GM23338 (cell line): Measurements from ENCODE around the gene POLR3A. TPM values are rescaled to one million over a fixed set of nuclear protein-coding genes. Genes with fewer than 3 reads are reported as not detected.

Source experiments
- ATAC-seq: fragments of 200-7000 bp; cut with Tn5 transposase; 3 replicates; pipeline ENCODE4 v1.9.1; 2020
- DNase-seq: peaks from one replicate; pipeline ENCODE4 v3.0.0-alpha.2; 2015; ENCODE audit warnings: low spot score
- H2AFZ ChIP-seq: fragments of 200-600 bp; sonication (generic); 2 replicates; pipeline ENCODE4 v1.8.0; 2016; ENCODE audit warnings: antibody characterized with exemption, mild to moderate bottlenecking, moderate library complexity
- H3F3A ChIP-seq: fragments of 200-600 bp; sonication (generic); replicated peaks from 2 replicates; pipeline ENCODE4 v1.8.0; 2017; ENCODE audit warnings: antibody characterized with exemption, mixed run types, low read depth
- H3K27ac ChIP-seq: fragments of 200-600 bp; sonication (generic); 2 replicates; pipeline ENCODE4 v1.6.1; 2016; ENCODE audit warnings: low read depth
- H3K27me3 ChIP-seq: fragments of 200-600 bp; sonication (generic); 2 replicates; pipeline ENCODE4 v1.8.0; 2016; ENCODE audit warnings: mild to moderate bottlenecking, mixed run types, moderate library complexity; ENCODE audit not compliant: insufficient read depth
- H3K36me3 ChIP-seq: fragments of 200-600 bp; sonication (generic); 2 replicates; pipeline ENCODE4 v1.8.0; 2016; ENCODE audit warnings: mild to moderate bottlenecking; ENCODE audit not compliant: insufficient read depth
- H3K4me1 ChIP-seq: fragments of 200-600 bp; sonication (generic); 2 replicates; pipeline ENCODE4 v1.8.0; 2016; ENCODE audit warnings: mild to moderate bottlenecking, moderate library complexity; ENCODE audit not compliant: insufficient read depth
- H3K4me2 ChIP-seq: fragments of 200-600 bp; sonication (generic); 2 replicates; pipeline ENCODE4 v1.7.1; 2017; ENCODE audit warnings: mixed run types
- H3K4me3 ChIP-seq: fragments of 200-600 bp; sonication (generic); 2 replicates; pipeline ENCODE4 v1.6.1; 2016; ENCODE audit warnings: mixed run types
- H3K79me2 ChIP-seq: fragments of 200-600 bp; sonication (generic); replicated peaks from 2 replicates; pipeline ENCODE4 v1.8.0; 2017; ENCODE audit warnings: mild to moderate bottlenecking; ENCODE audit not compliant: insufficient read depth
- H3K9me2 ChIP-seq: fragments of 200-600 bp; sonication (generic); 2 replicates; pipeline ENCODE4 v1.8.0; 2017; ENCODE audit not compliant: insufficient read depth
- H4K20me1 ChIP-seq: fragments of 200-600 bp; sonication (generic); replicated peaks from 2 replicates; pipeline ENCODE4 v1.8.0; 2017; ENCODE audit warnings: mild to moderate bottlenecking; ENCODE audit not compliant: insufficient read depth
- H3K27ac Mint-ChIP-seq: 2 replicates; pipeline ENCODE4 v1.8.0; 2020; ENCODE audit warnings: inconsistent platforms, mild to moderate bottlenecking, moderate library complexity, mixed read lengths
- H3K27me3 Mint-ChIP-seq: 3 replicates; pipeline ENCODE4 v1.8.0; 2022; ENCODE audit warnings: low read depth, mild to moderate bottlenecking, moderate library complexity, mixed read lengths, inconsistent platforms; ENCODE audit not compliant: insufficient read depth, poor library complexity
- H3K36me3 Mint-ChIP-seq: 3 replicates; pipeline ENCODE4 v1.8.0; 2021; ENCODE audit warnings: low read depth, mild to moderate bottlenecking, inconsistent platforms, moderate library complexity, mixed read lengths
- H3K4me1 Mint-ChIP-seq: 3 replicates; pipeline ENCODE4 v1.8.0; 2020; ENCODE audit warnings: mild to moderate bottlenecking, inconsistent platforms, mixed read lengths
- H3K4me3 Mint-ChIP-seq: 3 replicates; pipeline ENCODE4 v1.8.0; 2021; ENCODE audit warnings: moderate library complexity, mild to moderate bottlenecking, inconsistent platforms, mixed read lengths
- H3K9me3 Mint-ChIP-seq: 3 replicates; pipeline ENCODE4 v1.8.0; 2020; ENCODE audit warnings: moderate library complexity, mild to moderate bottlenecking, inconsistent platforms, mixed read lengths
- CREB1 ChIP-seq: fragments of 250-450 bp; sonication (Bioruptor Pico); IDR thresholded peaks from 2 replicates; pipeline ENCODE4 v1.5.0; 2020; ENCODE audit warnings: low read depth, mild to moderate bottlenecking, moderate library complexity
- EZH2 ChIP-seq: fragments of 200-600 bp; sonication (generic); IDR thresholded peaks from one replicate; pipeline ENCODE4 v1.8.0; 2017; ENCODE audit warnings: antibody characterized with exemption, mild to moderate bottlenecking, low read depth; ENCODE audit not compliant: unreplicated experiment
- EZH2phosphoT487 ChIP-seq: fragments of 200-600 bp; sonication (generic); IDR thresholded peaks from one replicate; pipeline ENCODE4 v1.8.1; 2018; ENCODE audit warnings: antibody characterized with exemption; ENCODE audit not compliant: unreplicated experiment
- POLR2AphosphoS5 ChIP-seq: IDR thresholded peaks from 2 replicates; pipeline ENCODE4 v1.6.1; 2016; ENCODE audit warnings: antibody characterized with exemption, low read depth
- STAT1 ChIP-seq: IDR thresholded peaks from one replicate; pipeline ENCODE4 v1.6.1; 2016; ENCODE audit warnings: antibody characterized with exemption; ENCODE audit not compliant: unreplicated experiment
- polyA plus RNA-seq: library from polyadenylated mRNA; unstranded; fragments of >200 nt; fragmentation: Nextera tagmentation; extraction: Ambion mirVana; gene quantifications from 2 replicates; pipeline ENCODE4 v1.2.1, GENCODE V29; 2016
- total RNA-seq: library from RNA; depleted of rRNA; stranded (reverse); fragments of >200 nt; shearing (Covaris generic); gene quantifications from 2 replicates; pipeline ENCODE4 v1.2.3, GENCODE V29; 2014
- TF ChIP-seq, protein P1 (sequence below), 2 experiments: fragments of 200-600 bp in 1 of 2; sonication (generic) in 1 of 2; conservative IDR thresholded peaks; 2 replicates each; pipeline versions ENCODE4 v1.5.1 to v1.6.1; 2016 to 2017; ENCODE audit warnings: antibody characterized with exemption in 2 of 2, low read depth in 2 of 2, mild to moderate bottlenecking in 2 of 2, moderate library complexity in 1 of 2
- TF ChIP-seq, protein P2 (sequence below): IDR thresholded peaks from 2 replicates; pipeline ENCODE4 v1.6.1; 2016; ENCODE audit warnings: antibody characterized with exemption
- TF ChIP-seq, protein P3 (sequence below): IDR thresholded peaks from one replicate; pipeline ENCODE4 v1.6.1; 2018; ENCODE audit warnings: antibody characterized with exemption; ENCODE audit not compliant: unreplicated experiment

The POLR3A gene
- total and polyA plus RNA-seq, 2 experiments from 2014 or later = 11.6 to 35.5 TPM

DNA sequence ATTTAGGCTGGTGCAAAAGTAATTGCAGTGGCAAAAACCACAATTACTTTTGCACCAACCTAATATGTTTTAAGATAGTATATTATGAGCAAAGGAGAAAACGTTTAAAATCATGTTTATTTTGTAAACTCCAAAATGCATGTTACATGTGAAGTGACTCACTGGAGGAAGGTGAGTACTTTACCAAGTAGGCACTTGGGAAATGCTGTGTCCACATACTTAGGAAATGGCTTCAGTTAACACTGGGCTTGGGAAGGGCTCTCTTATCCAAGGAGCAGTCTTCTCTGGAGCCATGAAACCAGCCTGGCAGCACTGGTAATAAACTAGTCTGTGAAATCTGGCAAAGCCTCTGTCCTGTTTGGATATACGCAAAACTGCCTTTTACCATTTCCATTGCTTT lies 8.8 kb upstream of the POLR3A start:
- peaks cover 78% of the 10 kb centered on the region for H3F3A ChIP-seq
- H3K9me2 ChIP-seq = no peaks in the 10 kb centered on the region
- peak overlapping the region; percentile 94 for H3K4me3 ChIP-seq
- TF ChIP-seq POLR2AphosphoS5 (no peak), CREB1 (CRISPR knock-in tag) (no peak), EZH2 (no peak), EZH2phosphoT487 (no peak), STAT1 (no peak)
- TF ChIP-seq, protein P1, sequence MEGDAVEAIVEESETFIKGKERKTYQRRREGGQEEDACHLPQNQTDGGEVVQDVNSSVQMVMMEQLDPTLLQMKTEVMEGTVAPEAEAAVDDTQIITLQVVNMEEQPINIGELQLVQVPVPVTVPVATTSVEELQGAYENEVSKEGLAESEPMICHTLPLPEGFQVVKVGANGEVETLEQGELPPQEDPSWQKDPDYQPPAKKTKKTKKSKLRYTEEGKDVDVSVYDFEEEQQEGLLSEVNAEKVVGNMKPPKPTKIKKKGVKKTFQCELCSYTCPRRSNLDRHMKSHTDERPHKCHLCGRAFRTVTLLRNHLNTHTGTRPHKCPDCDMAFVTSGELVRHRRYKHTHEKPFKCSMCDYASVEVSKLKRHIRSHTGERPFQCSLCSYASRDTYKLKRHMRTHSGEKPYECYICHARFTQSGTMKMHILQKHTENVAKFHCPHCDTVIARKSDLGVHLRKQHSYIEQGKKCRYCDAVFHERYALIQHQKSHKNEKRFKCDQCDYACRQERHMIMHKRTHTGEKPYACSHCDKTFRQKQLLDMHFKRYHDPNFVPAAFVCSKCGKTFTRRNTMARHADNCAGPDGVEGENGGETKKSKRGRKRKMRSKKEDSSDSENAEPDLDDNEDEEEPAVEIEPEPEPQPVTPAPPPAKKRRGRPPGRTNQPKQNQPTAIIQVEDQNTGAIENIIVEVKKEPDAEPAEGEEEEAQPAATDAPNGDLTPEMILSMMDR (conservative IDR thresholded peaks at IDR 0.05; ENCODE audit: low read depth in 2 of 2) = no peak
- H3K4me2 ChIP-seq = peak overlapping the region; percentile 98
- peak overlapping the region; percentile 100; the same call in 2 of the 3 replicates for H3K4me3 Mint-ChIP-seq
- H2AFZ ChIP-seq = no peak overlapping the region
- no peak for DNase-seq
- H3K79me2 ChIP-seq = peaks cover 73% of the 10 kb centered on the region
- no peak overlapping the region for H3K27ac Mint-ChIP-seq
- H3K9me3 Mint-ChIP-seq = peaks cover 2% of the 10 kb centered on the region; the same call in 1 of the 3 replicates
- peaks cover 35% of the 10 kb centered on the region for H3K27me3 Mint-ChIP-seq
- peaks cover 92% of the 10 kb centered on the region for H3K36me3 Mint-ChIP-seq
- H3K27me3 ChIP-seq = no peaks in the 10 kb centered on the region
- ATAC-seq = no peak
- peaks cover 67% of the 10 kb centered on the region for H3K4me1 Mint-ChIP-seq
- peaks cover 77% of the 10 kb centered on the region for H4K20me1 ChIP-seq
- peak overlapping the region; percentile 79 for H3K27ac ChIP-seq
- peaks cover 76% of the 10 kb centered on the region for H3K4me1 ChIP-seq
- H3K36me3 ChIP-seq = peaks cover 61% of the 10 kb centered on the region

DNA sequence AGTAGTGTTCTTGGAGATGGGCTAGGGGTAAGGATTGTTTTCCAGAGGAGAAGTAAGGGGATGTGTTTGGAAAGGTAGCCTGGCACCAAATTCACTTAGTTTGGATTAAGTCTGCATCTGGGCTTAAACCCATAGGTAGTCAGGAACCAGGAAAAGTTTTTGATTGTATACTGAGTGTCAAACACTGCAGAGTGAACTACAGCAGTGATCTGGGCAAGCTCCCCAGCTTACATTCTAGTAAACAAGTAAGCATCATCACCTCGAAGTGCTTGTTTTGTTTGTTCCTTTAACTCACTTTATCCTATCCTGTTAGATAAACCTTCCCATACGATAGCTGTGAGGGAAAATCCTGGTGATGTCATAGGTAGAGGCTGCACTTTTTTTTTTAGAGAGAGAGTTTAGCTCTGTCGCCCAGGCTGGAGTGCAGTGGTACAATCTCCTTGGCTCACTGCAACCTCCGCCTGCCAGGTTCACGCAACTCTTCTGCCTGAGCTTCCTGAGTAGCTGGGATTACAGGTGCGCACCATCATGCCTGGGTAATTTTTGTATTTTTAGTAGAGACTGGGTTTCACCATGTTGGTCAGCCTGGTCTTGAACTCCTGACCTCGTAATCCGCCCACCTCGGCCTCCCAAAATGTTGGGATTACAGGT lies 6.7 kb upstream of the POLR3A start:
- peak overlapping the region; percentile 98 for H3K4me2 ChIP-seq
- H3K4me1 ChIP-seq = peaks cover 63% of the 10 kb centered on the region
- peak overlapping the region; percentile 88 for H3K27ac Mint-ChIP-seq
- ATAC-seq (no peak), DNase-seq (no peak)
- no peak overlapping the region for H2AFZ ChIP-seq
- H3K36me3 ChIP-seq = peaks cover 53% of the 10 kb centered on the region
- H3F3A ChIP-seq = peaks cover 59% of the 10 kb centered on the region
- H3K4me3 ChIP-seq = peak overlapping the region; percentile 94
- peaks cover 68% of the 10 kb centered on the region for H3K79me2 ChIP-seq
- peaks cover 54% of the 10 kb centered on the region for H3K4me1 Mint-ChIP-seq
- peaks cover 58% of the 10 kb centered on the region for H4K20me1 ChIP-seq
- H3K27ac ChIP-seq = peak overlapping the region; percentile 79
- H3K27me3 Mint-ChIP-seq = peaks cover 27% of the 10 kb centered on the region
- H3K36me3 Mint-ChIP-seq = peaks cover 71% of the 10 kb centered on the region
- peaks cover 2% of the 10 kb centered on the region; the same call in 1 of the 3 replicates for H3K9me3 Mint-ChIP-seq
- no peaks in the 10 kb centered on the region for H3K9me2 ChIP-seq
- H3K27me3 ChIP-seq = no peaks in the 10 kb centered on the region
- peak overlapping the region; percentile 100 for H3K4me3 Mint-ChIP-seq
- no peak for TF ChIP-seq STAT1
- TF ChIP-seq, protein P2, sequence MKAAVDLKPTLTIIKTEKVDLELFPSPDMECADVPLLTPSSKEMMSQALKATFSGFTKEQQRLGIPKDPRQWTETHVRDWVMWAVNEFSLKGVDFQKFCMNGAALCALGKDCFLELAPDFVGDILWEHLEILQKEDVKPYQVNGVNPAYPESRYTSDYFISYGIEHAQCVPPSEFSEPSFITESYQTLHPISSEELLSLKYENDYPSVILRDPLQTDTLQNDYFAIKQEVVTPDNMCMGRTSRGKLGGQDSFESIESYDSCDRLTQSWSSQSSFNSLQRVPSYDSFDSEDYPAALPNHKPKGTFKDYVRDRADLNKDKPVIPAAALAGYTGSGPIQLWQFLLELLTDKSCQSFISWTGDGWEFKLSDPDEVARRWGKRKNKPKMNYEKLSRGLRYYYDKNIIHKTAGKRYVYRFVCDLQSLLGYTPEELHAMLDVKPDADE = no peak
- TF ChIP-seq, protein P3, sequence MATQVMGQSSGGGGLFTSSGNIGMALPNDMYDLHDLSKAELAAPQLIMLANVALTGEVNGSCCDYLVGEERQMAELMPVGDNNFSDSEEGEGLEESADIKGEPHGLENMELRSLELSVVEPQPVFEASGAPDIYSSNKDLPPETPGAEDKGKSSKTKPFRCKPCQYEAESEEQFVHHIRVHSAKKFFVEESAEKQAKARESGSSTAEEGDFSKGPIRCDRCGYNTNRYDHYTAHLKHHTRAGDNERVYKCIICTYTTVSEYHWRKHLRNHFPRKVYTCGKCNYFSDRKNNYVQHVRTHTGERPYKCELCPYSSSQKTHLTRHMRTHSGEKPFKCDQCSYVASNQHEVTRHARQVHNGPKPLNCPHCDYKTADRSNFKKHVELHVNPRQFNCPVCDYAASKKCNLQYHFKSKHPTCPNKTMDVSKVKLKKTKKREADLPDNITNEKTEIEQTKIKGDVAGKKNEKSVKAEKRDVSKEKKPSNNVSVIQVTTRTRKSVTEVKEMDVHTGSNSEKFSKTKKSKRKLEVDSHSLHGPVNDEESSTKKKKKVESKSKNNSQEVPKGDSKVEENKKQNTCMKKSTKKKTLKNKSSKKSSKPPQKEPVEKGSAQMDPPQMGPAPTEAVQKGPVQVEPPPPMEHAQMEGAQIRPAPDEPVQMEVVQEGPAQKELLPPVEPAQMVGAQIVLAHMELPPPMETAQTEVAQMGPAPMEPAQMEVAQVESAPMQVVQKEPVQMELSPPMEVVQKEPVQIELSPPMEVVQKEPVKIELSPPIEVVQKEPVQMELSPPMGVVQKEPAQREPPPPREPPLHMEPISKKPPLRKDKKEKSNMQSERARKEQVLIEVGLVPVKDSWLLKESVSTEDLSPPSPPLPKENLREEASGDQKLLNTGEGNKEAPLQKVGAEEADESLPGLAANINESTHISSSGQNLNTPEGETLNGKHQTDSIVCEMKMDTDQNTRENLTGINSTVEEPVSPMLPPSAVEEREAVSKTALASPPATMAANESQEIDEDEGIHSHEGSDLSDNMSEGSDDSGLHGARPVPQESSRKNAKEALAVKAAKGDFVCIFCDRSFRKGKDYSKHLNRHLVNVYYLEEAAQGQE = no peak
